Upper lobe of right lung (tissue), 1 donor: ENCODE data around the gene EPHX1. TPM values are rescaled to one million over a fixed set of nuclear protein-coding genes. Genes with fewer than 3 reads are reported as not detected.

ENCODE experiments used
- ATAC-seq: fragments of 200-7000 bp; cut with Tn5 transposase; one replicate; pipeline ENCODE4 v1.9.1; 2020; ENCODE audit warnings: mild to moderate bottlenecking, moderate library complexity
- DNase-seq: peaks from one replicate; pipeline ENCODE4 v3.0.0-alpha.2; 2020
- H3K27ac ChIP-seq: fragments of 200-600 bp; one replicate; pipeline ENCODE4 v1.8.0; 2022
- H3K27me3 ChIP-seq: fragments of 200-600 bp; one replicate; pipeline ENCODE4 v1.8.0; 2022; ENCODE audit warnings: mild to moderate bottlenecking
- H3K36me3 ChIP-seq: fragments of 200-600 bp; one replicate; pipeline ENCODE4 v1.8.0; 2022
- H3K4me1 ChIP-seq: fragments of 200-600 bp; one replicate; pipeline ENCODE4 v1.8.0; 2022
- H3K4me3 ChIP-seq: fragments of 200-600 bp; one replicate; pipeline ENCODE4 v1.8.0; 2022; ENCODE audit warnings: mild to moderate bottlenecking
- H3K9me3 ChIP-seq: fragments of 200-600 bp; one replicate; pipeline ENCODE4 v1.8.0; 2022
- intact Hi-C: fragments of 100-400 bp; cut with DNase I; formaldehyde crosslinking; loops from one replicate; pipeline ENCODE4 v1.11.0; 2022
- total RNA-seq: library from RNA; stranded (reverse); fragmentation: NEBNext Ultra II Directional; extraction: Animal tissue kit (Norgen Biotek cat#: 25700); gene quantifications from one replicate; pipeline ENCODE4 v1.2.1, GENCODE V29; 2021
- TF ChIP-seq, protein P1 (sequence below): fragments of 200-600 bp; IDR thresholded peaks from one replicate; pipeline ENCODE4 v1.8.0; 2022; ENCODE audit warnings: antibody characterized with exemption
- donor health status: DM: no; HTN: yes; CAD: no; lungs with severe emphysema.

EPHX1 gene
- total RNA-seq, 1 donor from 2014 or later, result 245 TPM

DNA sequence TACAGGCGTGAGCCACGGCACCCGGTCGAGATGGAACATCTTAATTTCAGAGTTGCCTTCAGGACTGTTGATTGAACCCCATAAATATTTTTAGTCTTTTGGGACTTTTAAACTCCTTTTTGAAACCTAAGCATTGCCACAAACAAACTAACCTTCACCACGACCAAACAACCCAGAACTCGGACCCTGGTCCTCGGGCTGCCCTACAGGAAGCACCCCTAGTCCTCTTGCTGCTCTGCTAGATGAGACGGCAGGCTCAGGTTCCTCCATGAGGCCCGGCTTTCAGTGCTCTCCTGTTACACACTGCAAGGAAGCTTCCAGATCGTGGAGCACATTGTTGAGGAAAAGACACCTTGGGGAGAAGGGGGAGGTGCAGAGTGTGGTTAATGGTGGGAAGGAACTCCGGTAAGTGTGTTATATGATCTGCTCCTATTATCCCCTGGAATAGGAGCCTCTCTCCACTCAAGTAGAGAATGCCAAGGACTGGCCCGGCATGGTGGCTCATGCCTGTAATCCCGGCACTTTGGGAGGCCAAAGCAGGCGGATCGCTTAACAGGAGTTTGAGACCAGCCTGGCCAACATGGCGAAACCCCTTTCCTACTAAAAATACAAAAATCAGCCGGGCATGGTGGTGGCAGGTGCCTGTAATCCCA lies 5.7 kb downstream of the EPHX1 start:
- no peaks in the 10 kb centered on the region for H3K27me3 ChIP-seq

DNA sequence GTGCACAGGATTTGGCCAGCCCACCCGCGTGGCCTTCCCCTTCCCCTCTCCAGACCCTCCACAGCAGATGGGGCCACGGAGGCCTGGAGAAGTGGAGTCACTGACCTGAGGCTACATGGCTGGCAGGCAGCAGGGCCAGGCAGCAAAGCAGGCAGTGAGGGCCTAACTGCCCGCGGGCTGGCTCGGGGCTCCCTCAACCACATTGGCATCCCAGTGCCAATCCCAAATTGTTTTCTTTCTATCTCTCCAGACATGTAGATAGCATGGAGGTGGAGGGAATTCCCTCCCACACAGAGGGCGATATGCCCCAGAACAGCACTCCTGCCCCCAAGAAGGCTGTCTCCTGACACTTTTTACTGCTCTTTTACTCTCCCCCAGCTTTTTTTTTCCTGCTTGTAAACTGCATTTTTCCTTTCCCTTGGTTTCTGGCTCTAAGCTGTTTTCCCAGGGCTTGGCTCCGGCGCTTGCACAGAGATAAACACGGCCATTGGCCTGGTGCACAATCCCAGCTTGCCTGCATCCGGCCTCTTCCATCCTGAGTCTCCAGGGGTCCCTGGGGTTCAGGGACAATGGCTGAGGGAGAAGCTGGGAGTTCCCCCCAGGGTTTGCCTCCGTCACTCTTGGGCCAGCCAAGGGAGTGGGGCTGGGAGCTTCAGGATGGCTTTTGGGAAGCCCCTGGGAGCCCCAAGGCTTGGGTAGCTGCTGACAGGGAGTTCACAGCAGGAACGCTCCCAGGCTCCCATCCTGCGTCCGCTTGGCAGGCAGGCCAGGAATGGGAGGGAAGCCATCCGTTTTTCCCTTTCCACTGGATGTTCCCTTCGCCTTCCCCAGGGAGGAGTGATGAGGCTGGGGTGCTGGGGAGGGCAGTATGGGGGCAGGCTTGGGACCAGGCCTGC lies 7.0 kb downstream of the EPHX1 start:
- H3K27ac ChIP-seq, result peak overlapping the region; percentile 89
- no peaks in the 10 kb centered on the region for H3K27me3 ChIP-seq
- no peaks in the 10 kb centered on the region for H3K36me3 ChIP-seq
- intact Hi-C loops, result no loop called here
- H3K4me1 ChIP-seq, result peaks cover 85% of the 10 kb centered on the region
- TF ChIP-seq, protein P1, sequence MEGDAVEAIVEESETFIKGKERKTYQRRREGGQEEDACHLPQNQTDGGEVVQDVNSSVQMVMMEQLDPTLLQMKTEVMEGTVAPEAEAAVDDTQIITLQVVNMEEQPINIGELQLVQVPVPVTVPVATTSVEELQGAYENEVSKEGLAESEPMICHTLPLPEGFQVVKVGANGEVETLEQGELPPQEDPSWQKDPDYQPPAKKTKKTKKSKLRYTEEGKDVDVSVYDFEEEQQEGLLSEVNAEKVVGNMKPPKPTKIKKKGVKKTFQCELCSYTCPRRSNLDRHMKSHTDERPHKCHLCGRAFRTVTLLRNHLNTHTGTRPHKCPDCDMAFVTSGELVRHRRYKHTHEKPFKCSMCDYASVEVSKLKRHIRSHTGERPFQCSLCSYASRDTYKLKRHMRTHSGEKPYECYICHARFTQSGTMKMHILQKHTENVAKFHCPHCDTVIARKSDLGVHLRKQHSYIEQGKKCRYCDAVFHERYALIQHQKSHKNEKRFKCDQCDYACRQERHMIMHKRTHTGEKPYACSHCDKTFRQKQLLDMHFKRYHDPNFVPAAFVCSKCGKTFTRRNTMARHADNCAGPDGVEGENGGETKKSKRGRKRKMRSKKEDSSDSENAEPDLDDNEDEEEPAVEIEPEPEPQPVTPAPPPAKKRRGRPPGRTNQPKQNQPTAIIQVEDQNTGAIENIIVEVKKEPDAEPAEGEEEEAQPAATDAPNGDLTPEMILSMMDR, result no peak
- DNase-seq (no peak), ATAC-seq (peak; percentile 0)
- no peaks in the 10 kb centered on the region for H3K9me3 ChIP-seq
- no peak overlapping the region for H3K4me3 ChIP-seq

More for the DNA sequence above, 5.7 kb downstream of the EPHX1 start:
- Histone ChIP-seq H3K4me1 (peaks cover 86% of the 10 kb centered on the region), H3K27ac (peak overlapping the region; percentile 89), H3K36me3 (no peaks in the 10 kb centered on the region), H3K9me3 (no peaks in the 10 kb centered on the region), H3K4me3 (no peak overlapping the region)
- intact Hi-C loops, result no loop called here
- no peak for DNase-seq
- ATAC-seq, result no peak
- TF ChIP-seq, protein P1, result no peak

GRCh38 chr1:225817611-225818061 lies 7.7 kb downstream of the EPHX1 start:
- intact Hi-C loops, result no loop called here
- Histone ChIP-seq H3K27ac (peak overlapping the region; percentile 89), H3K4me3 (no peak overlapping the region), H3K27me3 (no peaks in the 10 kb centered on the region), H3K9me3 (no peaks in the 10 kb centered on the region), H3K4me1 (peaks cover 77% of the 10 kb centered on the region), H3K36me3 (no peaks in the 10 kb centered on the region)
- TF ChIP-seq, protein P1, result no peak
- peak; percentile 84 for ATAC-seq
- peak; percentile 87 for DNase-seq

DNA sequence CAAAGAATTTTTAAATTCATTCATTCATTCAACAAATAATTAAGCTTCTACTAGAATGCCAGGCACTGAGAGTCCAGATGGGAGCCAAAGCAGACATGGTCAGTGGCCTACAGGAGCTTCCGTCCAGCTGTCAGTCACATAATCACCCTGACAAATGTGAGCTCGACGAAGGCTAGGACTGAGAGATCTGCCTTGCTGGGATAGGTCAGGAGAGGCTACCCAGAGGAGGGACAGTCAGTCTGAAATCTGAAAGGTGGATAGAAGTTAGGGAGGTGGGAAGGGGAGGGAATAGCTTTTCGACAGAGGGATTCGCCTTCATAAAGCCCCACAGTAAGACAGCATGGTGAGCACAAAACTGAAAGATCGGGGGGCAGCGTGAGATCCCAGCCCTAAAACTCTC lies 8.3 kb downstream of the EPHX1 start:
- intact Hi-C loops, result no loop called here
- Histone ChIP-seq H3K27ac (peak overlapping the region; percentile 89), H3K27me3 (no peaks in the 10 kb centered on the region), H3K9me3 (no peaks in the 10 kb centered on the region), H3K4me1 (peaks cover 71% of the 10 kb centered on the region), H3K4me3 (no peak overlapping the region), H3K36me3 (no peaks in the 10 kb centered on the region)
- TF ChIP-seq, protein P1, result no peak
- DNase-seq (no peak), ATAC-seq (no peak)

- Histone ChIP-seq H3K4me3 (no peak overlapping the region), H3K9me3 (no peaks in the 10 kb centered on the region), H3K36me3 (no peaks in the 10 kb centered on the region), H3K27ac (peak overlapping the region; percentile 36), H3K4me1 (peaks cover 60% of the 10 kb centered on the region), H3K27me3 (no peaks in the 10 kb centered on the region)
- DNase-seq, result no peak
- intact Hi-C loops, result no loop called here
- no peak for ATAC-seq
- TF ChIP-seq, protein P1, result no peak
These were observed 9.6 kb downstream of the EPHX1 start for GRCh38 chr1:225819346-225820192.
